Nephron progenitor cell (in vitro differentiated cells): Measurements from ENCODE around the gene KRTAP2-2.
"Not testable (repeated sequence)": the region's sequence is repeated elsewhere in the genome, so short reads cannot be mapped to it uniquely, and the experiment has no call there.

Experiments used
- DNase-seq: peaks from one replicate; pipeline ENCODE4 v3.0.0; 2021
- H3K27ac Mint-ChIP-seq: 2 replicates; pipeline ENCODE4 v1.8.0; 2021; ENCODE audit warnings: mild to moderate bottlenecking, moderate library complexity, mixed read lengths
- H3K27me3 Mint-ChIP-seq: 2 replicates; pipeline ENCODE4 v1.8.0; 2021; ENCODE audit warnings: mild to moderate bottlenecking, low read depth, mixed read lengths; ENCODE audit not compliant: poor library complexity
- H3K36me3 Mint-ChIP-seq: 2 replicates; pipeline ENCODE4 v1.8.0; 2021; ENCODE audit warnings: low read depth, mixed read lengths
- H3K4me1 Mint-ChIP-seq: 2 replicates; pipeline ENCODE4 v1.8.0; 2021; ENCODE audit warnings: mixed read lengths
- H3K4me3 Mint-ChIP-seq: 2 replicates; pipeline ENCODE4 v1.8.0; 2021; ENCODE audit warnings: mild to moderate bottlenecking, moderate library complexity, mixed read lengths
- H3K9me3 Mint-ChIP-seq: 2 replicates; pipeline ENCODE4 v1.8.0; 2021; ENCODE audit warnings: mild to moderate bottlenecking, moderate library complexity, mixed read lengths
- TF ChIP-seq, protein P1 (sequence below): fragments of 200-600 bp; sonication (generic); IDR thresholded peaks from 2 replicates; pipeline ENCODE4 v1.5.0; 2021; ENCODE audit warnings: antibody characterized with exemption

The KRTAP2-2 gene

DNA sequence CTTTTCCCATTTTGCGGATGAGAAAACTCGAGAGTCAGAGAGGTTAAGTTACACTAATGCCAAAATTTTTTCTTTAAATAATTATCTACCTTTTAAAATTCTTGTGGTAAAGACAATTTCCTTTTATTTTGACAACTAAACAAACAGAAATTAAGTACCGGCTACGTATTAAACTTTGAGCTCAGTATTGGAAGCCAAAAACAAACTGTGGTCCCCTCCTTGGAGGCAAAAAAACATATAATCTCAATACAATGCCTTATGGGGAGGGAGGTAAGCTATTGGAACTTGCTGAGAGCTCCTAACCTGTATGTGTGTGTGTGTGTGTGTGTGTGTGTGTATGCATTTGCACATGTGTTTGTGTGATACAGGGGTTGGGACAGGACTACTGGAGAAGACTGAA, 8.4 kb upstream of the KRTAP2-2 start:
- Mint-ChIP-seq H3K27me3 (peaks cover 4% of the 10 kb centered on the region), H3K9me3 (no peaks in the 10 kb centered on the region), H3K27ac (no peak overlapping the region), H3K4me3 (no peak overlapping the region), H3K4me1 (peaks cover 11% of the 10 kb centered on the region), H3K36me3 (no peaks in the 10 kb centered on the region)
- DNase-seq, result no peak
- TF ChIP-seq, protein P1, sequence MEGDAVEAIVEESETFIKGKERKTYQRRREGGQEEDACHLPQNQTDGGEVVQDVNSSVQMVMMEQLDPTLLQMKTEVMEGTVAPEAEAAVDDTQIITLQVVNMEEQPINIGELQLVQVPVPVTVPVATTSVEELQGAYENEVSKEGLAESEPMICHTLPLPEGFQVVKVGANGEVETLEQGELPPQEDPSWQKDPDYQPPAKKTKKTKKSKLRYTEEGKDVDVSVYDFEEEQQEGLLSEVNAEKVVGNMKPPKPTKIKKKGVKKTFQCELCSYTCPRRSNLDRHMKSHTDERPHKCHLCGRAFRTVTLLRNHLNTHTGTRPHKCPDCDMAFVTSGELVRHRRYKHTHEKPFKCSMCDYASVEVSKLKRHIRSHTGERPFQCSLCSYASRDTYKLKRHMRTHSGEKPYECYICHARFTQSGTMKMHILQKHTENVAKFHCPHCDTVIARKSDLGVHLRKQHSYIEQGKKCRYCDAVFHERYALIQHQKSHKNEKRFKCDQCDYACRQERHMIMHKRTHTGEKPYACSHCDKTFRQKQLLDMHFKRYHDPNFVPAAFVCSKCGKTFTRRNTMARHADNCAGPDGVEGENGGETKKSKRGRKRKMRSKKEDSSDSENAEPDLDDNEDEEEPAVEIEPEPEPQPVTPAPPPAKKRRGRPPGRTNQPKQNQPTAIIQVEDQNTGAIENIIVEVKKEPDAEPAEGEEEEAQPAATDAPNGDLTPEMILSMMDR, result no peak

DNA sequence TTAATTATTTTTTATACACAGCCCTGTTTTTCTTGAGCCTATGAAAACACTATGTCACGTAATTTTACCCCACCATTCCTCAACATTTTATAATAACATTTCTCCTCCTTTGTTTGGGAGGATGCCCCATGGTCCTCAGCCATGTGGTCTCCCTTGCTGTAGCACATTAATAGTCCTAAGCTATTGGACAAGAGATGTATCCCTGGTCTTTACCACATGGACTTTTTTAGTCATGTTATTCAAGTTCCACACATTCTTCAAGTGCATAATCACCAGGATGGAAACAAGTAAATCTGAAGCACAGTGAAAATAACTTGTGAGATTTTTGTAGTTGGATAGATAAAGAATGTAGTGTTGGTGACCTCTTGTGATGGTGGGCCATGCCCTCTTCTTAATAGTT, 6.9 kb upstream of the KRTAP2-2 start:
- no peak overlapping the region for H3K4me3 Mint-ChIP-seq
- no peak for DNase-seq
- TF ChIP-seq, protein P1, result no peak
- peaks cover 11% of the 10 kb centered on the region for H3K4me1 Mint-ChIP-seq
- peaks cover 4% of the 10 kb centered on the region for H3K27me3 Mint-ChIP-seq
- no peaks in the 10 kb centered on the region for H3K36me3 Mint-ChIP-seq
- H3K9me3 Mint-ChIP-seq, result peaks cover 4% of the 10 kb centered on the region
- no peak overlapping the region for H3K27ac Mint-ChIP-seq

DNA sequence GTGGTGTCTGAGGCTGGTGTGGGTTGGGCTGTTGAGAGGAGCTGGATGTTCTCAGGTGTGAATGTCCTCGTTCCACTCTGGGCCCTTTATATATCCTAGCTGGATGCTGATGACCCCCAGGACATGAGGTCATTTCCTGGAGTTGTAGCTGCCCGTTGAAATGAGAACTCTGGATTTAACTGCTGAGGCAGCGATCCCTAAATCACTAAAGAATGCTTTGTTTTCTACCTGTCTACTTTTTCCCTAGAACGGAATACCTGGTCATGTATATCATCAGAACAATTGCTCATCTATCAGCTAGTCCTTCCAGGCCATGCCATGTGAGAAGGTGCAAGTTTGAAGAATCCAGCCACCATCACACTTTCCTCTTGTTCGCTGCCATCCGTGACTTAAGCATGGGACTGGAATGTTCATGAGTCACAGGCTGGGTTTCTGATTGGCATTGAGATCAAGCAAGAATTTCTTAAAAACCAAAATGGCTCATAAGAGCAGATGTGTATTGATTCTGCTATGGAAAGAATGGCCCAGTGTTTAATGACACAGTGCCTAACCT, 5.1 kb upstream of the KRTAP2-2 start, which contains the start of gene KRTAP2-3:
TSS of gene KRTAP2-3 (minus strand) at position 63 of the 553 bp plus-strand sequence. CDS start 64 bp downstream, outside the sequence.
- H3K4me3 Mint-ChIP-seq, result no peak within 1 kb of the TSS
- no peaks in the 10 kb centered on the region for H3K36me3 Mint-ChIP-seq
- TF ChIP-seq, protein P1, result no peak
- DNase-seq, result no peak
- peak within 1 kb of the TSS; percentile 18 for H3K27ac Mint-ChIP-seq
- peaks cover 11% of the 10 kb centered on the region for H3K4me1 Mint-ChIP-seq
- H3K9me3 Mint-ChIP-seq, result peaks cover 4% of the 10 kb centered on the region
- peaks cover 4% of the 10 kb centered on the region for H3K27me3 Mint-ChIP-seq

DNA sequence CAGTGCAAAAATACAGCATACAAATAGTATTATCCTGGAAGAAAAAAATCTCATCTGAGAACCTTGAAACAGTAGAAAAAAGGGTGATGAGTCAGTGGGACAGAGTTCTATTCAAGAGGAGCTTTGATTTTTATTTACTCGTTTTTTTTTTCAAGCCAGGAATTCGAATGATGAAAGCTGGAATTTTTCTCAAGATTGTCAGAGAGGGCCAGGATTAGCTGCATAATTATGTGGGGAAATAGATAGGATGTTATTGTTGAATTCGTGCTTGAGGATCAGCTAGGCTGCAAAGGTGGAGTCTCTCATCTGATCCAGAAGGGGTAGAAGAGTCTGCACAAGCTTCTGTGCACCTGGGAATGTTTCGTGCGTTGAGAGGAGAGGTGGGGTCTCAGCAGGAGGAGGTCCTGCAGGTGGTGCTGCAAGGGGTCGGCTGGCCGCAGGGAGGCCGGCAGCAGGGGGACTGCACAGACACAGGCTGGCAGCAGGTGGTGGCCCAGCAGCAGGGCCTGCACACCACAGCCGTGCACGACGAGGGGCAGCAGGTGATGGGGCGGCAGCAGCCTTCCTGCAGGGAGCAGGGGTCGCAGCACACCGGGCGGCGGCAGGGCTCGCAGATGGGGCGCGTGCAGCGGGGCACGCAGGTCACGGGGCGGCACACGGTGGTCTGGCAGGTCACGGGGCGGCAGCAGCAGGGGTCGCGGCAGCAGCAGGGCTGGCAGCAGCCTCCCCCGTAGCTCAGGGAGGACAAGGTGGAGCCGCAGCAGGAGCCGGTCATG, 4.4 kb upstream of the KRTAP2-2 start:
- H3K9me3 Mint-ChIP-seq, H3K4me3 Mint-ChIP-seq, DNase-seq, H3K27me3 Mint-ChIP-seq, H3K36me3 Mint-ChIP-seq: not testable (repeated sequence)
- Mint-ChIP-seq H3K27ac (peak overlapping the region; percentile 10), H3K4me1 (peaks cover 11% of the 10 kb centered on the region)

DNA sequence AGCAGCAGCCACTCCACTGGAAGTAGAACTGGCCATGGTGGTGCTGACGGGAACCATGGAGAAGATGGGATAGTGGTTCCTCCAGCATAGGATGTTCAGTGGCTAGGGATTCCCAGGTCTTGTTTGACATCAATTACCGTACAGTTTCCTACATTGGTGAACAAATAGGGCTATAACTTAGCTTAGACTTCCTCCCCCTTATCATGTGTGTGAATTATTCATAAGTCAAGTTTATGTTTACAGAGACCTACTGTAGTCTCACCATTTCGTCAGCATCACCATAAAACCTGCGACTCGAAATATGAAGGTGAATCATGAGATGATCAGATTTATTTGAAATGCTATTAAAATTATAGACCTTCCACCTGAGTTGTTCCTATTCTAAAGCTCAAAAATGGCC, 3.7 kb upstream of the KRTAP2-2 start:
- H3K9me3 Mint-ChIP-seq, result peaks cover 5% of the 10 kb centered on the region
- no peak for DNase-seq
- TF ChIP-seq, protein P1, result no peak
- no peak overlapping the region for H3K27ac Mint-ChIP-seq
- peaks cover 11% of the 10 kb centered on the region for H3K4me1 Mint-ChIP-seq
- H3K36me3 Mint-ChIP-seq, result no peaks in the 10 kb centered on the region
- H3K27me3 Mint-ChIP-seq, result no peaks in the 10 kb centered on the region
- no peak overlapping the region for H3K4me3 Mint-ChIP-seq

DNA sequence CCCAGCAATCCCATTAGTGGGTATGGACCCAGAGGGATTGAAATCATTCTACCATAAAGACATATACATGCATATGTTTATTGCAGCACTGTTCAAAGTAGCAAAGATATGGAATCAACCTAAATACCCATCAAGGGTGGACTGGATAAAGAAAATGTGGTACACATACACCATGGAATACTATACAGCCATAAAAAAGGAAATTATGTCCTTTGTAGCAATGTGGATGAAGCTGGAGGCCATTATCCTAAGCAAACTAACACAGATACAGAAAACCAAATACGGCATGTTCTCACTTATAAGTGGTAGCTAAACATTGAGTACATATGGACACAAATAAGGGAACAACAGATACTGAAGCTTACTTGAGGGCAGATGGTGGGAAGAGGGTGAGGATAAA, 2.5 kb upstream of the KRTAP2-2 start:
- TF ChIP-seq, protein P1, result no peak
- Mint-ChIP-seq H3K4me3 (no peak overlapping the region), H3K36me3 (no peaks in the 10 kb centered on the region), H3K27me3 (no peaks in the 10 kb centered on the region), H3K27ac (no peak overlapping the region), H3K4me1 (peaks cover 11% of the 10 kb centered on the region), H3K9me3 (peaks cover 17% of the 10 kb centered on the region)
- DNase-seq, result no peak

DNA sequence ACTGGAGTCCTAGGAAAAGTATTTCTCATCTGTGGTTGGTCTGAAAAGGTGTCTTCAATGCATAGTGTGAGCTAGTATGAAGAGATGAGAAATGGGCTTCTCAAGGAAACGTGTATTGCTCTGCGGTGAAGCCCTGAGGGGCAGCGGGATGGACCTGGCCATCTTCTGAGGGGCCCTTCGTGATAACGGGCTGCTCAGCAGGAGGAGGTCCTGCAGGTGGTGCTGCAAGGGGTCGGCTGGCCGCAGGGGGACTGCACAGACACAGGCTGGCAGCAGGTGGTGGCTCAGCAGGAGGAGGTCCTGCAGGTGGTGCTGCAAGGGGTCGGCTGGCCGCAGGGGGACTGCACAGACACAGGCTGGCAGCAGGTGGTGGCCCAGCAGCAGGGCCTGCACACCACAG, 474 bp downstream of the KRTAP2-2 start:
- not testable (repeated sequence) for DNase-seq, H3K4me1 Mint-ChIP-seq, H3K36me3 Mint-ChIP-seq, H3K27me3 Mint-ChIP-seq, H3K4me3 Mint-ChIP-seq, H3K27ac Mint-ChIP-seq
- H3K9me3 Mint-ChIP-seq, result peaks cover 17% of the 10 kb centered on the region
